ENCODE data around the gene MEMO1. TPM values are rescaled to one million over a fixed set of nuclear protein-coding genes. Genes with fewer than 3 reads are reported as not detected.

Gene MEMO1
- total RNA-seq, 2 donors from 2014 or later, result 40.2 to 52.0 TPM

- 77% methylated on average over 1 of the region's 1 CpG; no CpG with 5 or more reads in 1 of the 2 experiments for WGBS, 2 experiments (ENCODE audit: insufficient coverage in 1 of 2, insufficient read length in 1 of 2)
- Mint-ChIP-seq H3K36me3 (ENCODE audit: low read depth) (peaks cover 11% of the 10 kb centered on the region), H3K27ac (no peak overlapping the region), H3K4me3 (no peak overlapping the region), H3K4me1 (peaks cover 41% of the 10 kb centered on the region), H3K27me3 (ENCODE audit: insufficient read depth) (no peaks in the 10 kb centered on the region), H3K9me3 (no peaks in the 10 kb centered on the region)
- Histone ChIP-seq H3K9ac (ENCODE audit: extremely low read depth, low read length, poor library complexity, severe bottlenecking) (no peak overlapping the region), H3K4me1 (ENCODE audit: control insufficient read depth, insufficient read depth, low read length) (peaks cover 6% of the 10 kb centered on the region), H3K4me3 (ENCODE audit: low read length) (no peak overlapping the region), H3K27me3 (ENCODE audit: control insufficient read depth, insufficient read depth, low read length, poor library complexity, severe bottlenecking) (no peaks in the 10 kb centered on the region), H3K36me3 (ENCODE audit: control insufficient read depth, insufficient read depth, low read length) (peaks cover 16% of the 10 kb centered on the region), H3K9me3 (ENCODE audit: control insufficient read depth, low read length) (no peaks in the 10 kb centered on the region), H3K27ac (ENCODE audit: low read depth, low read length) (no peak overlapping the region)
- no peak for TF ChIP-seq CTCF (conservative IDR thresholded peaks at IDR 0.05)
- DNase-seq, result no peak
These were observed 65.3 kb downstream of the MEMO1 start for GRCh38 chr2:31945572-31945935.

DNA sequence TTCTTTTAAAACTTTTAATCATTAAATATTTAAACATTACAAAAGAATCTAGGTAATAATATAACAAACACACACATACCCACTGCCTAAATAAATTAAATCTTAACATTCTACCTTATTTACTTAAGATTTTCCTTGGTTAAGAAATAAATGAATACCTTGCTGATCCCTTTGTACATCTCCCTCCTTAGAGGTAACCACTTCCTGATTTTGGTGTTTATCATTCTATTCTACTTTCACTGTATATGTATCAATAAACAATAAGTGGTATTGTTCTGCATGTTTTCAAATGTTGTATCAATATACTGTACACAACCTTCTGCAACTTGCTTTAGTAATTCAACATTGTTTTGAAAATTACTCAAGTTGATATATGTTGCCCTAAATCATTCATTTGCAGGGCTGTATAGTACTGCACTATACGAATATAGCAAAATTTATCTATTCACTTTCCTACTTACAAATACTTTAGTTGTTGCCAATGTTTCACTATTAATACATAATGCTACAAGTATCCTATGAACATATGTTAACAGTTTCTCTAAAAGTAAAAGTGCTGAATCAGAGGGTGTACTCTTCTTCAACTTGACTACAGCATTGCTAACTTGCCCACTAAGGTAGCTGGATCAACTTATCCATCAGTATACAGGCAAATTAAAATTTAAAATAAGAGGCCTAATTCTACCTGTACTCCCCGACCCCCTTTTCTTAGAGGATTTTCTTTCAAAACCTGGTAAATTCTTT is 65.8 kb downstream of the MEMO1 start:
- peaks cover 11% of the 10 kb centered on the region for H3K36me3 Mint-ChIP-seq (ENCODE audit: low read depth)
- no peaks in the 10 kb centered on the region for H3K27me3 Mint-ChIP-seq (ENCODE audit: insufficient read depth)
- Histone ChIP-seq H3K9ac (ENCODE audit: extremely low read depth, low read length, poor library complexity, severe bottlenecking) (no peak overlapping the region), H3K27ac (ENCODE audit: low read depth, low read length) (no peak overlapping the region), H3K36me3 (ENCODE audit: control insufficient read depth, insufficient read depth, low read length) (peaks cover 16% of the 10 kb centered on the region), H3K4me3 (ENCODE audit: low read length) (no peak overlapping the region), H3K9me3 (ENCODE audit: control insufficient read depth, low read length) (no peaks in the 10 kb centered on the region), H3K27me3 (ENCODE audit: control insufficient read depth, insufficient read depth, low read length, poor library complexity, severe bottlenecking) (no peaks in the 10 kb centered on the region), H3K4me1 (ENCODE audit: control insufficient read depth, insufficient read depth, low read length) (peaks cover 6% of the 10 kb centered on the region)
- 97 to 100% methylated on average over 1 to 2 of the region's 2 CpGs for WGBS, 2 experiments (ENCODE audit: insufficient coverage in 1 of 2, insufficient read length in 1 of 2)
- peaks cover 41% of the 10 kb centered on the region for H3K4me1 Mint-ChIP-seq
- H3K4me3 Mint-ChIP-seq, result no peak overlapping the region
- H3K27ac Mint-ChIP-seq, result no peak overlapping the region
- no peak for TF ChIP-seq CTCF (conservative IDR thresholded peaks at IDR 0.05)
- H3K9me3 Mint-ChIP-seq, result no peaks in the 10 kb centered on the region
- DNase-seq, result no peak

DNA sequence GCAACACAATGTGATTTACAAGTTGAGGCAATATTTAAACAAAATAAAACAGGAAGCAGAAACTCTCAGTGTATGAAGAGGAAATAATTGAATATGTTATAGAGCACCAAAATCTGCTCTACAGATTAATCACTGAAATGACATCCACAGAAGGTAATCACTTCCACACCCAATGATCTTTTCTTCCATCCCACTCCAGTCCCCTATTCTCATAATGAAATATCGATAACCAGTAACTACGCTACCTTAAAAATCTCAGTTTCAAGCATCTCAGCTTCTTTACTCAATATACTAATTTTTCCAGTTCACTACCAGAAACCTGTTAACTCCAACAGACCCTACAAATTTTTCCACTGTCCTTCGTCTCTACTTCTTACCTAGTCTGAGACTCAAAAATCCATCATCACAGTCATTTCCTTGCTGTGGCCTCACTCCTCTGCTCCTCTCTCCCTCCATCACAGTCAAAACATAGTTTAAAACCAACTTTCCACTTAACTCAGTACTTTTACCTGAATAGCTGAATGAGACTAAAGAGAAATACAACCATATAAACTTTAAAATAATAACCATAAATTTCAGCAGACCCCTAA is 67.1 kb downstream of the MEMO1 start:
- no peak for TF ChIP-seq CTCF (conservative IDR thresholded peaks at IDR 0.05)
- no peaks in the 10 kb centered on the region for H3K27me3 Mint-ChIP-seq (ENCODE audit: insufficient read depth)
- Histone ChIP-seq H3K9me3 (ENCODE audit: control insufficient read depth, low read length) (no peaks in the 10 kb centered on the region), H3K4me3 (ENCODE audit: low read length) (no peak overlapping the region), H3K36me3 (ENCODE audit: control insufficient read depth, insufficient read depth, low read length) (peaks cover 16% of the 10 kb centered on the region), H3K9ac (ENCODE audit: extremely low read depth, low read length, poor library complexity, severe bottlenecking) (no peak overlapping the region), H3K27ac (ENCODE audit: low read depth, low read length) (no peak overlapping the region), H3K4me1 (ENCODE audit: control insufficient read depth, insufficient read depth, low read length) (peaks cover 6% of the 10 kb centered on the region), H3K27me3 (ENCODE audit: control insufficient read depth, insufficient read depth, low read length, poor library complexity, severe bottlenecking) (no peaks in the 10 kb centered on the region)
- peak overlapping the region; percentile 16 for H3K27ac Mint-ChIP-seq
- WGBS, 2 experiments (ENCODE audit: insufficient coverage in 1 of 2, insufficient read length in 1 of 2), result 93 to 95% methylated on average over 3 of the region's 3 CpGs
- no peak for DNase-seq
- H3K36me3 Mint-ChIP-seq (ENCODE audit: low read depth), result peaks cover 11% of the 10 kb centered on the region
- H3K4me3 Mint-ChIP-seq, result no peak overlapping the region
- no peaks in the 10 kb centered on the region for H3K9me3 Mint-ChIP-seq
- peaks cover 37% of the 10 kb centered on the region for H3K4me1 Mint-ChIP-seq
